ENCODE measurements around the gene PLA2G7. TPM values are rescaled to one million over a fixed set of nuclear protein-coding genes. Genes with fewer than 3 reads are reported as not detected.

PLA2G7 gene
- total and polyA plus RNA-seq, 10 of the 15 experiments (the other 5 are each of a cell fraction or from before 2014, with no cell fraction given), result not detected

DNA sequence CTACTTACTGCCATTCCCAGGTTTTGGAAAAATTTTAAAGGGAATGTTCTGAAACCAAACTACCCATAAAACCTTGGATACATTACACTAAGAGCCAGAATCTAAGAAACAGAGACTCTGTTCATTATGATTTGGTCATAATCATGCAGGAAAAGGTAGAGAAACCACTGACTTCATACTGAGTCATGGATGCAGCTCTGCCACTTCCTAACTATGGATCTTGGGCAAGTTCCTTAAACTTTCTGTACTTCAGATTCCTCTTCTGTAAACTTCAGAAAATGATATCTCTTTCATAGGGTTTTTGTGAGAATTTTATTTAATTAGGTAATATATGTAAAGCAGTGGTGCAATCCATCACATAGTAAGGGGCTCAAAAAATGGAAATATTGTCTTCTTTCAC lies 20.0 kb downstream of the PLA2G7 start:
- TF ChIP-seq ZNF384 (IDR thresholded peaks at IDR 0.05; ENCODE audit: borderline replicate concordance, low read depth, low read length) (no peak), POLR2AphosphoS5 (IDR thresholded peaks at IDR 0.05; ENCODE audit: low read length) (no peak), KDM1A (IDR thresholded peaks at IDR 0.05; ENCODE audit: borderline replicate concordance) (no peak), PML (IDR thresholded peaks at IDR 0.05; ENCODE audit: low read length) (no peak), MTA2 (IDR thresholded peaks at IDR 0.05; ENCODE audit: low read depth) (no peak), SP1 (IDR thresholded peaks at IDR 0.05; ENCODE audit: low read depth, low read length) (no peak), SMAD1 (IDR thresholded peaks at IDR 0.05; ENCODE audit: low read depth, partially characterized antibody) (no peak), NFIC (IDR thresholded peaks at IDR 0.05; ENCODE audit: low read depth, low read length) (no peak), RUNX3 (IDR thresholded peaks at IDR 0.05; ENCODE audit: low read length) (no peak), ZNF217 (IDR thresholded peaks at IDR 0.05) (no peak)
- TF ChIP-seq, protein P1, sequence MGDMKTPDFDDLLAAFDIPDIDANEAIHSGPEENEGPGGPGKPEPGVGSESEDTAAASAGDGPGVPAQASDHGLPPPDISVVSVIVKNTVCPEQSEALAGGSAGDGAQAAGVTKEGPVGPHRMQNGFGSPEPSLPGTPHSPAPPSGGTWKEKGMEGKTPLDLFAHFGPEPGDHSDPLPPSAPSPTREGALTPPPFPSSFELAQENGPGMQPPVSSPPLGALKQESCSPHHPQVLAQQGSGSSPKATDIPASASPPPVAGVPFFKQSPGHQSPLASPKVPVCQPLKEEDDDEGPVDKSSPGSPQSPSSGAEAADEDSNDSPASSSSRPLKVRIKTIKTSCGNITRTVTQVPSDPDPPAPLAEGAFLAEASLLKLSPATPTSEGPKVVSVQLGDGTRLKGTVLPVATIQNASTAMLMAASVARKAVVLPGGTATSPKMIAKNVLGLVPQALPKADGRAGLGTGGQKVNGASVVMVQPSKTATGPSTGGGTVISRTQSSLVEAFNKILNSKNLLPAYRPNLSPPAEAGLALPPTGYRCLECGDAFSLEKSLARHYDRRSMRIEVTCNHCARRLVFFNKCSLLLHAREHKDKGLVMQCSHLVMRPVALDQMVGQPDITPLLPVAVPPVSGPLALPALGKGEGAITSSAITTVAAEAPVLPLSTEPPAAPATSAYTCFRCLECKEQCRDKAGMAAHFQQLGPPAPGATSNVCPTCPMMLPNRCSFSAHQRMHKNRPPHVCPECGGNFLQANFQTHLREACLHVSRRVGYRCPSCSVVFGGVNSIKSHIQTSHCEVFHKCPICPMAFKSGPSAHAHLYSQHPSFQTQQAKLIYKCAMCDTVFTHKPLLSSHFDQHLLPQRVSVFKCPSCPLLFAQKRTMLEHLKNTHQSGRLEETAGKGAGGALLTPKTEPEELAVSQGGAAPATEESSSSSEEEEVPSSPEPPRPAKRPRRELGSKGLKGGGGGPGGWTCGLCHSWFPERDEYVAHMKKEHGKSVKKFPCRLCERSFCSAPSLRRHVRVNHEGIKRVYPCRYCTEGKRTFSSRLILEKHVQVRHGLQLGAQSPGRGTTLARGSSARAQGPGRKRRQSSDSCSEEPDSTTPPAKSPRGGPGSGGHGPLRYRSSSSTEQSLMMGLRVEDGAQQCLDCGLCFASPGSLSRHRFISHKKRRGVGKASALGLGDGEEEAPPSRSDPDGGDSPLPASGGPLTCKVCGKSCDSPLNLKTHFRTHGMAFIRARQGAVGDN (IDR thresholded peaks at IDR 0.05), result no peak
- ChIA-PET CTCF (no interaction called here), SMC1A (ENCODE audit: uncharacterized antibody, unreplicated experiment) (no interaction called here), POLR2A (no interaction called here), RAD21 (ENCODE audit: unreplicated experiment) (no interaction called here)
- H3K36me3 ChIP-seq (ENCODE audit: control insufficient read depth in 2 of 2, insufficient read depth in 2 of 2, low read length in 1 of 2), result no peaks in the 10 kb centered on the region
- H3K79me2 ChIP-seq (ENCODE audit: control insufficient read depth, insufficient read depth, low read length), result no peaks in the 10 kb centered on the region
- H3K4me3 ChIP-seq, result no peak overlapping the region
- H3K4me1 ChIP-seq (ENCODE audit: control insufficient read depth, insufficient read depth, low read length), result no peaks in the 10 kb centered on the region
- FAIRE-seq, result no peak
- H3K27ac ChIP-seq (ENCODE audit: control insufficient read depth, insufficient read depth), result no peak overlapping the region
- no peak for DNase-seq (ENCODE audit: low read depth, low spot score)
- no TSS peak for BruUV-seq (replicated peaks)
- no peak overlapping the region for H2AFZ ChIP-seq (ENCODE audit: control insufficient read depth, low read depth, low read length)
- peaks cover 0 to 2% of the 10 kb centered on the region in 2 experiments; a peak in 2 of 4 replicates for H3K27me3 ChIP-seq (replicated peaks in 1 of 2; ENCODE audit: control insufficient read depth in 2 of 2, insufficient read depth in 2 of 2, low read length in 1 of 2)
- H3K9ac ChIP-seq (ENCODE audit: control insufficient read depth, insufficient read depth, low read length), result no peak overlapping the region
- no peaks in the 10 kb centered on the region for H3K9me3 ChIP-seq (replicated peaks; ENCODE audit: control insufficient read depth, insufficient read depth, low read length)
- ATAC-seq, result no peak
- no peaks in the 10 kb centered on the region for H4K20me1 ChIP-seq (ENCODE audit: control insufficient read depth, insufficient read depth)
- in situ Hi-C loops (cut with MboI), result no loop called here
- intact Hi-C loops (cut with micrococcal nuclease; ENCODE audit: unreplicated experiment), result no loop called here
- H3K4me2 ChIP-seq (ENCODE audit: control insufficient read depth, insufficient read depth), result no peak overlapping the region

Data from GM12878 (cell line).